ENCODE data around the gene TAGLN.
"Not testable (repeated sequence)": the region's sequence is repeated elsewhere in the genome, so short reads cannot be mapped to it uniquely, and the experiment has no call there.

DNA sequence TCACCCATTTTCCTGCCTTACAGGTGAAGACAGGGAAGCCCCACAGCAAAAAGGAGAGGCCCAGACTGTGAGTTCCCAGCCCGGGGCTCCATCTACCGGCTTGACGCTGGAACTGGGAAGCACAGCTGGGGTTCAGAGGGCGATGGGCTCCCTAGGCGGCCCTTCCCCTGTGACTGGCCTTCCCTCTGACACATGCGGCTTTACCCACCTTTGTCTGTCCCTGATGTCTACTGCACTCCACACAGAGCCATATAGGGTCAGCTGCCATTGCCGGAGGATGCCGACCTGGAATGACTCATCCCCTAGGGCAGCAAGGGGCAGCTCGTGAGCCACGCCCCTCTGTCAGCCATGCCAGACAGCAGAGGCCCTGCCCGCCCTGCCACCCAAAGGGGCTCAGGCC, 7.7 kb downstream of the TAGLN start:
- TF ChIP-seq, protein P1, sequence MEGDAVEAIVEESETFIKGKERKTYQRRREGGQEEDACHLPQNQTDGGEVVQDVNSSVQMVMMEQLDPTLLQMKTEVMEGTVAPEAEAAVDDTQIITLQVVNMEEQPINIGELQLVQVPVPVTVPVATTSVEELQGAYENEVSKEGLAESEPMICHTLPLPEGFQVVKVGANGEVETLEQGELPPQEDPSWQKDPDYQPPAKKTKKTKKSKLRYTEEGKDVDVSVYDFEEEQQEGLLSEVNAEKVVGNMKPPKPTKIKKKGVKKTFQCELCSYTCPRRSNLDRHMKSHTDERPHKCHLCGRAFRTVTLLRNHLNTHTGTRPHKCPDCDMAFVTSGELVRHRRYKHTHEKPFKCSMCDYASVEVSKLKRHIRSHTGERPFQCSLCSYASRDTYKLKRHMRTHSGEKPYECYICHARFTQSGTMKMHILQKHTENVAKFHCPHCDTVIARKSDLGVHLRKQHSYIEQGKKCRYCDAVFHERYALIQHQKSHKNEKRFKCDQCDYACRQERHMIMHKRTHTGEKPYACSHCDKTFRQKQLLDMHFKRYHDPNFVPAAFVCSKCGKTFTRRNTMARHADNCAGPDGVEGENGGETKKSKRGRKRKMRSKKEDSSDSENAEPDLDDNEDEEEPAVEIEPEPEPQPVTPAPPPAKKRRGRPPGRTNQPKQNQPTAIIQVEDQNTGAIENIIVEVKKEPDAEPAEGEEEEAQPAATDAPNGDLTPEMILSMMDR (conservative IDR thresholded peaks at IDR 0.05; ENCODE audit: low read length) = not testable (repeated sequence)
- TF ChIP-seq EZH2phosphoT487 (IDR thresholded peaks at IDR 0.05; ENCODE audit: borderline replicate concordance) = not testable (repeated sequence)
